Measurements from ENCODE around the gene INSYN2B. TPM values are rescaled to one million over a fixed set of nuclear protein-coding genes. Genes with fewer than 3 reads are reported as not detected.

The INSYN2B gene
- total and polyA plus RNA-seq, 2 of the 8 experiments (the other 6 are each of a cell fraction or from before 2014, with no cell fraction given) = not detected

DNA sequence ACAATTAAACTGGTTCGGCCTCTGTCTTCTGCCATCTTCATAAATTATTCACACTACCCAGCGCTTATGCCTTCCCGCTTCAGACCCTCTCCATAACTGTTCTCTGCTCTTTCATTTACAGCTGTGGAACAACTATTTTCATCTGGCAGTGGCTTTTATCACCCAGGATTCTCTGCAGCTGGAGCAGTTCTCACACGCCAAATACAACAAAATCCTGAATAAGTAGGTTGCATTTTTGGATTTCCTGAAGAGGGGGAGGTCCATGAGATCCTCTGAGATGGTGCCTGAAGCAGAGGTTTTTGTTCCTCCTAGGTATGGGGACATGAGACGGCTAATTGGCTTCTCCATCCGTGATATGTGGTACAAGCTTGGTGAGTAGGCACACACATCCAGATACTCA, 28.1 kb upstream of the INSYN2B start:
- no peaks in the 10 kb centered on the region for H3K23me2 ChIP-seq (ENCODE audit: low read depth, low read length)
- H3K4me2 ChIP-seq (ENCODE audit: insufficient read depth in 1 of 2, low read depth in 2 of 2, low read length in 2 of 2) = no peak overlapping the region
- no peak overlapping the region for H3K4me3 ChIP-seq (ENCODE audit: extremely low read depth in 1 of 4, insufficient read depth in 2 of 4, low read depth in 3 of 4, low read length in 4 of 4)
- no peak overlapping the region for H3K27ac ChIP-seq (ENCODE audit: low read depth, low read length)
- no peak overlapping the region for H4K91ac ChIP-seq (replicated peaks; ENCODE audit: insufficient read length, low read length)
- no peaks in the 10 kb centered on the region for H3K9me3 ChIP-seq (ENCODE audit: insufficient read depth in 2 of 2, low read depth in 1 of 2, low read length in 1 of 2)
- no peak overlapping the region for H4K5ac ChIP-seq (ENCODE audit: insufficient read length, low read depth, low read length)
- H3K56ac ChIP-seq (replicated peaks; ENCODE audit: insufficient read length, low read depth, low read length) = no peak overlapping the region
- no peaks in the 10 kb centered on the region for H3K4me1 ChIP-seq (replicated peaks in 1 of 4; ENCODE audit: control insufficient read depth in 3 of 4, insufficient read depth in 4 of 4, low read length in 3 of 4)
- 89% methylated on average over 6 of the region's 6 CpGs; no CpG with 5 or more reads in 1 of the 2 experiments for WGBS, 2 experiments (ENCODE audit: extremely low coverage in 1 of 2, insufficient coverage in 1 of 2, insufficient read length in 1 of 2, insufficient replicate concordance in 2 of 2, low coverage in 1 of 2, low lambda C conversion rate in 2 of 2, missing lambda C conversion rate in 1 of 2)
- H2BK15ac ChIP-seq (ENCODE audit: low read length) = no peak overlapping the region
- H2BK5ac ChIP-seq (ENCODE audit: low read depth, low read length) = no peak overlapping the region
- H3K79me2 ChIP-seq (ENCODE audit: control insufficient read depth in 1 of 2, insufficient read depth in 2 of 2, low read length in 2 of 2) = no peaks in the 10 kb centered on the region
- no peak overlapping the region for H2AK5ac ChIP-seq (ENCODE audit: low read depth, low read length)
- no peak overlapping the region for H4K8ac ChIP-seq (ENCODE audit: extremely low read depth, insufficient read depth, low read length)
- H4K20me1 ChIP-seq (replicated peaks in 1 of 2; ENCODE audit: control insufficient read depth in 1 of 2, insufficient read depth in 2 of 2, low read length in 2 of 2) = no peaks in the 10 kb centered on the region
- CTCF ChIA-PET (ENCODE audit: partially characterized antibody) = interaction anchor here (0.8 to 2.0 kb wide), 3 partner anchors 8 to 62 kb away, joined by 3 to 4 read pairs (median 4); no protein-coding TSS in a partner anchor
- FAIRE-seq (no peak), DNase-seq (ENCODE audit: low read depth in 1 of 2, low spot score in 2 of 2) (no peak)
- no peak overlapping the region for H2BK120ac ChIP-seq (replicated peaks; ENCODE audit: low read depth, low read length)
- no peak overlapping the region for H2BK12ac ChIP-seq (ENCODE audit: low read depth, low read length)
- POLR2A ChIA-PET (ENCODE audit: partially characterized antibody) = no interaction called here
- H3K9ac ChIP-seq (replicated peaks in 1 of 4; ENCODE audit: extremely low read depth in 1 of 4, low read depth in 3 of 4, low read length in 3 of 4) = no peak overlapping the region
- no peak overlapping the region for H3K18ac ChIP-seq (ENCODE audit: extremely low read depth, low read length)
- no peak overlapping the region for H2BK20ac ChIP-seq (ENCODE audit: low read length)
- H3K14ac ChIP-seq (ENCODE audit: insufficient read length) = no peak overlapping the region
- no peak overlapping the region for H3K23ac ChIP-seq (ENCODE audit: insufficient read length)
- no peaks in the 10 kb centered on the region for H3K36me3 ChIP-seq (ENCODE audit: control insufficient read depth in 2 of 4, insufficient read depth in 4 of 4, low read length in 3 of 4)
- H2AFZ ChIP-seq (ENCODE audit: low read length) = no peak overlapping the region
- H3K4ac ChIP-seq (replicated peaks; ENCODE audit: insufficient read length, low read depth, low read length) = no peak overlapping the region
- H3K79me1 ChIP-seq (ENCODE audit: low read depth, low read length) = no peaks in the 10 kb centered on the region
- no peaks in the 10 kb centered on the region for H3K27me3 ChIP-seq (replicated peaks in 1 of 4; ENCODE audit: control insufficient read depth in 3 of 4, extremely low read depth in 1 of 4, insufficient read depth in 3 of 4, low read length in 3 of 4)
- TF ChIP-seq, protein P1, sequence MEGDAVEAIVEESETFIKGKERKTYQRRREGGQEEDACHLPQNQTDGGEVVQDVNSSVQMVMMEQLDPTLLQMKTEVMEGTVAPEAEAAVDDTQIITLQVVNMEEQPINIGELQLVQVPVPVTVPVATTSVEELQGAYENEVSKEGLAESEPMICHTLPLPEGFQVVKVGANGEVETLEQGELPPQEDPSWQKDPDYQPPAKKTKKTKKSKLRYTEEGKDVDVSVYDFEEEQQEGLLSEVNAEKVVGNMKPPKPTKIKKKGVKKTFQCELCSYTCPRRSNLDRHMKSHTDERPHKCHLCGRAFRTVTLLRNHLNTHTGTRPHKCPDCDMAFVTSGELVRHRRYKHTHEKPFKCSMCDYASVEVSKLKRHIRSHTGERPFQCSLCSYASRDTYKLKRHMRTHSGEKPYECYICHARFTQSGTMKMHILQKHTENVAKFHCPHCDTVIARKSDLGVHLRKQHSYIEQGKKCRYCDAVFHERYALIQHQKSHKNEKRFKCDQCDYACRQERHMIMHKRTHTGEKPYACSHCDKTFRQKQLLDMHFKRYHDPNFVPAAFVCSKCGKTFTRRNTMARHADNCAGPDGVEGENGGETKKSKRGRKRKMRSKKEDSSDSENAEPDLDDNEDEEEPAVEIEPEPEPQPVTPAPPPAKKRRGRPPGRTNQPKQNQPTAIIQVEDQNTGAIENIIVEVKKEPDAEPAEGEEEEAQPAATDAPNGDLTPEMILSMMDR (IDR thresholded peaks at IDR 0.05; ENCODE audit: control extremely low read depth in 1 of 3, insufficient read depth in 1 of 3, low read depth in 1 of 3, low read length in 3 of 3) = no peak
- TF ChIP-seq NANOG (IDR thresholded peaks at IDR 0.05; ENCODE audit: insufficient read depth, low read depth, low read length, poor library complexity, severe bottlenecking) = no peak
- TF ChIP-seq CBX5 (IDR thresholded peaks at IDR 0.05; ENCODE audit: low read depth, low read length) = no peak
- TF ChIP-seq TAF1 (IDR thresholded peaks at IDR 0.05; ENCODE audit: low read depth, low read length) = no peak
- TF ChIP-seq EGR1 (IDR thresholded peaks at IDR 0.05; ENCODE audit: borderline replicate concordance, low read depth, low read length) = no peak
- no peak for TF ChIP-seq SP1 (IDR thresholded peaks at IDR 0.05; ENCODE audit: low read depth, low read length)
- TF ChIP-seq SIX5 (IDR thresholded peaks at IDR 0.05; ENCODE audit: low read depth, low read length) = no peak
- TF ChIP-seq RBBP5 (IDR thresholded peaks at IDR 0.05; ENCODE audit: borderline replicate concordance, low read depth, low read length) = no peak
- TF ChIP-seq, protein P2, sequence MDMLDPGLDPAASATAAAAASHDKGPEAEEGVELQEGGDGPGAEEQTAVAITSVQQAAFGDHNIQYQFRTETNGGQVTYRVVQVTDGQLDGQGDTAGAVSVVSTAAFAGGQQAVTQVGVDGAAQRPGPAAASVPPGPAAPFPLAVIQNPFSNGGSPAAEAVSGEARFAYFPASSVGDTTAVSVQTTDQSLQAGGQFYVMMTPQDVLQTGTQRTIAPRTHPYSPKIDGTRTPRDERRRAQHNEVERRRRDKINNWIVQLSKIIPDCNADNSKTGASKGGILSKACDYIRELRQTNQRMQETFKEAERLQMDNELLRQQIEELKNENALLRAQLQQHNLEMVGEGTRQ (IDR thresholded peaks at IDR 0.05; ENCODE audit: low read length) = no peak
- no peak for TF ChIP-seq RXRA (IDR thresholded peaks at IDR 0.05; ENCODE audit: insufficient read depth, low read depth, low read length)
- no peak for TF ChIP-seq PHF8 (conservative IDR thresholded peaks at IDR 0.05; ENCODE audit: low read depth, low read length)
